ENCODE data around the gene WIPI1. TPM values are rescaled to one million over a fixed set of nuclear protein-coding genes. Genes with fewer than 3 reads are reported as not detected.

Gene WIPI1
- total and polyA plus RNA-seq, 2 of the 13 experiments (the other 11 are each of a cell fraction or from before 2014, with no cell fraction given): 29.4 to 141 TPM

DNA sequence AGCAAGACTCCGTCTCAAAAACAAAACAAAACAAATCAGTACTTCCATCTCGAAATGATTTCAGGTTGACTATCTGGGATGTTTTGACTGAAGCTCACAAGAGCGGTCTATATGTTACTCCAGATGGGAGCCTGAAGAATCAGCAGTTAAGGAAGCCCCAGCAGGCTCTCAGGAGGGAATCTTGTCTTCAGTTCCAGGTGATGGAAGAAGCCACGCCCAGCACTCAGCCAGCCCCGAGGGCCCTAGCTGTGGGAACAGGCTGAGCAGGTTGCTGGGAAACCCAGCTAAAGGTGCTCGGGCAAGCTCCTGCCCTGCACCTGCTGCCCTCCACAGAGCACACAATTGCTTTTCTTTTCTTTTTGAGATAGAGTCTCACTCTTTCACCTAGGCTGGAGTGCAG lies 32.4 kb downstream of the WIPI1 start:
- in situ Hi-C loops (cut with HindIII; ENCODE audit: extremely low pct_ligation_motif_present, low pct_unique_long_range_greater_than_20kb) (no loop called here), intact Hi-C loops (cut with micrococcal nuclease; ENCODE audit: unreplicated experiment) (no loop called here)
- BruUV-seq (replicated peaks): no TSS peak
- H3K4me2 ChIP-seq (ENCODE audit: low read depth, low read length): no peak overlapping the region
- H3K79me2 ChIP-seq (ENCODE audit: insufficient read depth, low read length): no peaks in the 10 kb centered on the region
- H4K20me1 ChIP-seq (ENCODE audit: insufficient read depth, low read length): no peaks in the 10 kb centered on the region
- ATAC-seq (no peak), FAIRE-seq (no peak), DNase-seq (ENCODE audit: low spot score) (no peak)
- H3K4me1 ChIP-seq (ENCODE audit: insufficient read depth, low read length): no peaks in the 10 kb centered on the region
- no peaks in the 10 kb centered on the region for H3K27me3 ChIP-seq (ENCODE audit: control insufficient read depth in 1 of 2, insufficient read depth in 2 of 2, low read length in 2 of 2)
- ChIA-PET POLR2A (interaction anchor here (1.6 kb wide), 1 partner anchor 177 kb away, joined by 3 read pairs; the partner anchor contains the start of gene AMZ2), CTCF (ENCODE audit: low intra/inter-chr PET ratio, low total read pairs) (no interaction called here)
- H2AFZ ChIP-seq (ENCODE audit: low read length): no peak overlapping the region
- no peak overlapping the region for H3K27ac ChIP-seq (ENCODE audit: extremely low read length, insufficient read depth, low read length)
- no peaks in the 10 kb centered on the region for H3K9me3 ChIP-seq (ENCODE audit: low read length)
- no peak overlapping the region for H3K9ac ChIP-seq (ENCODE audit: insufficient read depth, low read depth, low read length)
- 95% methylated on average over 5 of the region's 6 CpGs for WGBS (ENCODE audit: low lambda C conversion rate)
- no peak overlapping the region for H3K4me3 ChIP-seq (replicated peaks in 1 of 3; ENCODE audit: insufficient read depth in 1 of 3, low read depth in 2 of 3, low read length in 3 of 3)
- H3K36me3 ChIP-seq (replicated peaks in 1 of 2; ENCODE audit: control insufficient read depth in 1 of 2, insufficient read depth in 2 of 2, low read length in 2 of 2): peaks cover 25 to 38% of the 10 kb centered on the region in 2 experiments
- TF ChIP-seq SOX5 (CRISPR knock-in tag; IDR thresholded peaks at IDR 0.05; ENCODE audit: borderline replicate concordance) (no peak), PRDM10 (CRISPR knock-in tag; IDR thresholded peaks at IDR 0.05; ENCODE audit: low read depth) (no peak), NR2F2 (IDR thresholded peaks at IDR 0.05; ENCODE audit: borderline replicate concordance, low read depth) (no peak), ZNF619 (CRISPR knock-in tag; IDR thresholded peaks at IDR 0.05) (no peak), SMARCC2 (IDR thresholded peaks at IDR 0.05) (no peak), STAG1 (CRISPR knock-in tag; IDR thresholded peaks at IDR 0.05) (no peak), ZNF549 (CRISPR knock-in tag; IDR thresholded peaks at IDR 0.05) (no peak), ZMYM2 (CRISPR knock-in tag; IDR thresholded peaks at IDR 0.05) (no peak), MED13 (CRISPR knock-in tag; IDR thresholded peaks at IDR 0.05) (no peak), ZNF101 (CRISPR knock-in tag; IDR thresholded peaks at IDR 0.05; ENCODE audit: borderline replicate concordance, low read depth) (no peak), THAP7 (CRISPR knock-in tag; IDR thresholded peaks at IDR 0.05) (no peak), U2AF1 (optimal IDR thresholded peaks at IDR 0.05; ENCODE audit: low read depth, low read length) (no peak), ZNF451 (CRISPR knock-in tag; IDR thresholded peaks at IDR 0.05) (no peak)
- TF ChIP-seq, protein P1, sequence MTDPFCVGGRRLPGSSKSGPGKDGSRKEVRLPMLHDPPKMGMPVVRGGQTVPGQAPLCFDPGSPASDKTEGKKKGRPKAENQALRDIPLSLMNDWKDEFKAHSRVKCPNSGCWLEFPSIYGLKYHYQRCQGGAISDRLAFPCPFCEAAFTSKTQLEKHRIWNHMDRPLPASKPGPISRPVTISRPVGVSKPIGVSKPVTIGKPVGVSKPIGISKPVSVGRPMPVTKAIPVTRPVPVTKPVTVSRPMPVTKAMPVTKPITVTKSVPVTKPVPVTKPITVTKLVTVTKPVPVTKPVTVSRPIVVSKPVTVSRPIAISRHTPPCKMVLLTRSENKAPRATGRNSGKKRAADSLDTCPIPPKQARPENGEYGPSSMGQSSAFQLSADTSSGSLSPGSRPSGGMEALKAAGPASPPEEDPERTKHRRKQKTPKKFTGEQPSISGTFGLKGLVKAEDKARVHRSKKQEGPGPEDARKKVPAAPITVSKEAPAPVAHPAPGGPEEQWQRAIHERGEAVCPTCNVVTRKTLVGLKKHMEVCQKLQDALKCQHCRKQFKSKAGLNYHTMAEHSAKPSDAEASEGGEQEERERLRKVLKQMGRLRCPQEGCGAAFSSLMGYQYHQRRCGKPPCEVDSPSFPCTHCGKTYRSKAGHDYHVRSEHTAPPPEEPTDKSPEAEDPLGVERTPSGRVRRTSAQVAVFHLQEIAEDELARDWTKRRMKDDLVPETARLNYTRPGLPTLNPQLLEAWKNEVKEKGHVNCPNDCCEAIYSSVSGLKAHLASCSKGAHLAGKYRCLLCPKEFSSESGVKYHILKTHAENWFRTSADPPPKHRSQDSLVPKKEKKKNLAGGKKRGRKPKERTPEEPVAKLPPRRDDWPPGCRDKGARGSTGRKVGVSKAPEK (CRISPR knock-in tag; IDR thresholded peaks at IDR 0.05; ENCODE audit: borderline replicate concordance): no peak
- TF ChIP-seq, protein P2, sequence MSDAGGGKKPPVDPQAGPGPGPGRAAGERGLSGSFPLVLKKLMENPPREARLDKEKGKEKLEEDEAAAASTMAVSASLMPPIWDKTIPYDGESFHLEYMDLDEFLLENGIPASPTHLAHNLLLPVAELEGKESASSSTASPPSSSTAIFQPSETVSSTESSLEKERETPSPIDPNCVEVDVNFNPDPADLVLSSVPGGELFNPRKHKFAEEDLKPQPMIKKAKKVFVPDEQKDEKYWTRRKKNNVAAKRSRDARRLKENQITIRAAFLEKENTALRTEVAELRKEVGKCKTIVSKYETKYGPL (CRISPR knock-in tag; IDR thresholded peaks at IDR 0.05): no peak

Measured in HepG2 (cell line).